Measurements from ENCODE around the gene LGALS7. TPM values are rescaled to one million over a fixed set of nuclear protein-coding genes. Genes with fewer than 3 reads are reported as not detected.

The LGALS7 gene
- total and polyA plus RNA-seq, 2 of the 13 experiments (the other 11 are each of a cell fraction or from before 2014, with no cell fraction given) = 0.73 TPM; not detected in 1

DNA sequence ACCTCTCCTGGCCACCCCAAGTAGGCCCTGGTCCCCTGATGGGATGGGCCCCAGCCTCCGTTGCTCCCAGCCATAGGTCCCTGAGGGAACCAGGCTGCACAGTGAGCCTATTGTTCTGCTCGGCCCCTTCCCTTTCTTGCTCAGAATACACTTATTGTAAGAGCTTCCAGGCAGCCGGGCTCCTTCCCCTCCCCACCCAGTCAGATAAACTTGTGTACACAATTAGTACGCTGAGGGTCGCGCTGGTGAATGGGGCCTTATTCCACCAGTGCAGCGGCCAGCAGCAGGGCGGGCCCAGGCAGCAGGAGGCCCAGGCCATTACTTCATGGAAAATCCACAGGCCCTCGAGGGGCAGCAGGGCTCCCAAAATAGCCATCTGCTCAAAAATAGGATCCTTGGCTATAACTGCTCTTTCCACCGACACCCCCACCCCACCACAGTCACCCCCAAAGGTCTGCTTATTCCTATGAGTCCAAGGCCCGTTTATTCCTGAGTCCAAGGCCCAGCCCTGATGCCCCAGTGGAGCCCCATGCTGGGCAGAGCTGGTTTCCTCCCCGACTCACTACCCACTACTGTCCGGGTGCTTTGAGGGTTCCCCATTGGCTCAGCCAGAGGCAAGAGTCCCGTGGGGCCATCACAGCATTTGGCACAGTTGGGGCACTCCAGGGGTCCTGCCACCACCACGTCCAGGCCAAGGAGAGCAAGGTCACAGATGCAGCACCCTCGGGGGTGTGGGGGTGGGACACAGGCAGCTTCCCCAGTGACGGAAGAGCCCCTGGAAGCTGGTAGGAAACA lies 51.1 kb downstream of the LGALS7 start (continued):
- TF ChIP-seq ZNF142 (CRISPR knock-in tag; IDR thresholded peaks at IDR 0.05) (no peak), DBP (CRISPR knock-in tag; IDR thresholded peaks at IDR 0.05; ENCODE audit: not compliant biosample characterization) (no peak), ZNF616 (CRISPR knock-in tag; IDR thresholded peaks at IDR 0.05; ENCODE audit: low read depth) (no peak), RAD21 (CRISPR knock-in tag; IDR thresholded peaks at IDR 0.05) (no peak), NFYC (CRISPR knock-in tag; IDR thresholded peaks at IDR 0.05) (no peak), SNAPC5 (CRISPR knock-in tag; IDR thresholded peaks at IDR 0.05; ENCODE audit: borderline replicate concordance) (no peak), FIP1L1 (IDR thresholded peaks at IDR 0.05; ENCODE audit: borderline replicate concordance, insufficient read depth, low read depth, low read length) (no peak), REST (IDR thresholded peaks at IDR 0.05; ENCODE audit: borderline replicate concordance in 1 of 2, low read depth in 1 of 2, low read length in 2 of 2) (no peak), NONO (IDR thresholded peaks at IDR 0.05) (no peak), NONO (CRISPR knock-in tag; conservative IDR thresholded peaks at IDR 0.05) (no peak; the same call in 1 of the 2 replicates), MYC (CRISPR knock-in tag; IDR thresholded peaks at IDR 0.05; ENCODE audit: borderline replicate concordance) (peak; percentile 23; the same call in 1 of the 2 replicates), RBM39 (IDR thresholded peaks at IDR 0.05; ENCODE audit: low read depth, low read length, poor library complexity, severe bottlenecking) (no peak), SNAPC2 (CRISPR knock-in tag; IDR thresholded peaks at IDR 0.05) (0 out of 2 replicates have a peak, but pooled peaks have one; percentile 58), SRF (IDR thresholded peaks at IDR 0.05; ENCODE audit: low read depth, low read length) (no peak), ZZZ3 (CRISPR knock-in tag; IDR thresholded peaks at IDR 0.05; ENCODE audit: borderline replicate concordance) (no peak), ZNF282 (IDR thresholded peaks at IDR 0.05; ENCODE audit: partially characterized antibody) (no peak), ZNF160 (CRISPR knock-in tag; IDR thresholded peaks at IDR 0.05) (no peak), U2AF1 (optimal IDR thresholded peaks at IDR 0.05; ENCODE audit: low read depth, low read length) (peak; percentile 21), ZFP37 (CRISPR knock-in tag; IDR thresholded peaks at IDR 0.05; ENCODE audit: borderline replicate concordance) (no peak)

Measured in HepG2 (cell line).